ENCODE results near the gene SLC6A3. TPM values are rescaled to one million over a fixed set of nuclear protein-coding genes. Genes with fewer than 3 reads are reported as not detected.

Gene SLC6A3
- total RNA-seq, 1 donor from 2014 or later, result not detected

DNA sequence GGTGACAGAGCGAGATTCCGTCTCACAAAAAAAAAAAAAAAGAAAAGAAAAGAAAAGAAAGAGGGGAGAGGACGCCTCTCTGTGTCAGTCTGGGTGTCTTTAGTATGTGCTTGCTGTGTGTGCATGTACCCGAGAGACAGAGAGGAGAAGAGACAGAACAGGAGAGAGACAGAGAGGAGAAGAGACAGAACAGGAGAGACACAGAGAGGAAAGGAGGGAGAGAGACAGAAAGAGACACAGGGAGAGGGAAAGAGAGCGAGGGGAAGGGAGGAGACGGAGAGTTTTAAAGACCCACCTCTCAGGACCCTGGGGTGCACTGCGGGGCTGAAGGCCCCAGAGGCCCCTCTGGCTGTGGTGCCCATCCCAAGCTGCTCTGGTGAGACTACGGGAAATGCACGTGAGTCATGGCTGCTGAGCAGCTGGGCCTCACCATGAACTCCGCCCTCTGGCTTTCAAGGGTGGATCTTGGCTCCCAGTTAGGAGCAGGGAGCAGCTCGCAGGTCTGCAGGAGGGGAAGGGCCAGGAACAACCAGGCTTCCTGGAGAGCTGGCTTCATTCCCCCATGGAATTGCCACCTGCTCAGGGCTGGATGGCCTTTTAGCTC lies 7.9 kb downstream of the SLC6A3 start:
- peaks cover 18% of the 10 kb centered on the region for H3K9me3 Mint-ChIP-seq (ENCODE audit: unreplicated experiment)
- peak; percentile 75 for DNase-seq (ENCODE audit: extremely low spot score, unreplicated experiment)
- TF ChIP-seq, protein P1, sequence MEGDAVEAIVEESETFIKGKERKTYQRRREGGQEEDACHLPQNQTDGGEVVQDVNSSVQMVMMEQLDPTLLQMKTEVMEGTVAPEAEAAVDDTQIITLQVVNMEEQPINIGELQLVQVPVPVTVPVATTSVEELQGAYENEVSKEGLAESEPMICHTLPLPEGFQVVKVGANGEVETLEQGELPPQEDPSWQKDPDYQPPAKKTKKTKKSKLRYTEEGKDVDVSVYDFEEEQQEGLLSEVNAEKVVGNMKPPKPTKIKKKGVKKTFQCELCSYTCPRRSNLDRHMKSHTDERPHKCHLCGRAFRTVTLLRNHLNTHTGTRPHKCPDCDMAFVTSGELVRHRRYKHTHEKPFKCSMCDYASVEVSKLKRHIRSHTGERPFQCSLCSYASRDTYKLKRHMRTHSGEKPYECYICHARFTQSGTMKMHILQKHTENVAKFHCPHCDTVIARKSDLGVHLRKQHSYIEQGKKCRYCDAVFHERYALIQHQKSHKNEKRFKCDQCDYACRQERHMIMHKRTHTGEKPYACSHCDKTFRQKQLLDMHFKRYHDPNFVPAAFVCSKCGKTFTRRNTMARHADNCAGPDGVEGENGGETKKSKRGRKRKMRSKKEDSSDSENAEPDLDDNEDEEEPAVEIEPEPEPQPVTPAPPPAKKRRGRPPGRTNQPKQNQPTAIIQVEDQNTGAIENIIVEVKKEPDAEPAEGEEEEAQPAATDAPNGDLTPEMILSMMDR (IDR thresholded peaks at IDR 0.05), result no peak
- H3K4me1 Mint-ChIP-seq (ENCODE audit: unreplicated experiment), result no peaks in the 10 kb centered on the region
- H3K36me3 Mint-ChIP-seq (ENCODE audit: unreplicated experiment), result no peaks in the 10 kb centered on the region
- no peak overlapping the region for H3K27ac Mint-ChIP-seq (ENCODE audit: unreplicated experiment)
- H3K27me3 Mint-ChIP-seq (ENCODE audit: unreplicated experiment), result peaks cover 4% of the 10 kb centered on the region
- no peak overlapping the region for H3K4me3 Mint-ChIP-seq (ENCODE audit: unreplicated experiment)

DNA sequence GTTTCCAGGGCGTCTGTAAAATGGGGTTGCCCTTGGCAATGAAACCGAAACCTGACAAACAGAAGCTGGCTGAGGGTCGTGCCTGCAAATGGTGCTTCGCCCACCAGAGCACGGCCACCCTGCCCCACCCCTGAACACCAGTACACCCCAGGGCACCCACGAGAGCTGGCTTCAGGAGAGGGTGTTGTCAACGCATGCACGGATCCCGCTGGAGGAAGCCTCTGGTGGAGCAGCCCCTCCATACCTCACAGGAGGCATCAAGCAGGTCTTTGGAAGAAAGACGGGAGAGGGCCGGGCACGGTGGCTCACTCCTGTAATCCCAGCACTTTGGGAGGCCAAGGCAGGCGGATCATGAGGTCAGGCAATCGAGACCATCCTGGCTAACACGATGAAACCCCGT lies 8.6 kb downstream of the SLC6A3 start:
- Mint-ChIP-seq H3K9me3 (ENCODE audit: unreplicated experiment) (peaks cover 18% of the 10 kb centered on the region), H3K4me3 (ENCODE audit: unreplicated experiment) (no peak overlapping the region), H3K36me3 (ENCODE audit: unreplicated experiment) (no peaks in the 10 kb centered on the region), H3K27ac (ENCODE audit: unreplicated experiment) (no peak overlapping the region), H3K4me1 (ENCODE audit: unreplicated experiment) (no peaks in the 10 kb centered on the region), H3K27me3 (ENCODE audit: unreplicated experiment) (peaks cover 4% of the 10 kb centered on the region)
- peak; percentile 73 for DNase-seq (ENCODE audit: extremely low spot score, unreplicated experiment)
- TF ChIP-seq, protein P1 (IDR thresholded peaks at IDR 0.05), result no peak

DNA sequence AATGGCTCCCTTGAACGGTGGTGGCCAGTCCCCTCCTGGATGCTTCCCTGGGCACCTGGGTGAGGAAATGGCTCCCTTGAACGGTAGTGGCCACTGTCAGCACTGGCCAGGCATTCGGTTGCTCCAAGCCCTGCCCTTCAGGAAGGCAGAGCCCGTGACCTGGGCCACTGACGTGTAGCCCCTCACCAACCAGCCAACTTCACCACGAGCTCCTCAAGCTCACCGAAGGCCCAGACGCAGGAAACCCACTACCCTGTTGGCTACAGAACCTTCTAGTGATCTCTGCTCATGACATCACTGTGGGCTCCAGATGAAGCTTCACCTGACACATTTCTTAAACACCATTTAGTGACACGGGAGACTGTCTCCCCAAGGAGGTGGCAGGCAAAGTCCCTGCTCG lies 9.2 kb downstream of the SLC6A3 start:
- TF ChIP-seq, protein P1 (IDR thresholded peaks at IDR 0.05), result no peak
- no peaks in the 10 kb centered on the region for H3K4me1 Mint-ChIP-seq (ENCODE audit: unreplicated experiment)
- DNase-seq (ENCODE audit: extremely low spot score, unreplicated experiment), result peak; percentile 59

DNA sequence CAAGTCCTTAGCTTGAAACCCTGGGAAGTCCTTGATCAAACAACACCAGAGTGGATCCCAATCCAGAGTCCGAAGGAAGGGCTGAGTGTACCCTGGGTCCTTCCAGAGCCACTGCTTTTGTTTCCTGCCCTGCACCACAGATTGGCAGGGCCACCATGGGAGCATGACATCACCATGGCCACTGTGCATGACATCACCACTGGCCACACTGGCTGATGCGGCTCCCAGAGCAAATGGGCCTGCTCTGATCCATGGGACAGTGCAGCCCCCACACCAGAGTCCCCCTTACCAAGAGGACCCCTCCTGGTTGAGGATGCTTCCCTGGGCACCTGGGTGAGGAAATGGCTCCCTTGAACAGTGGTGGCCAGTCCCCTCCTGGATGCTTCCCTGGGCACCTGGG lies 9.9 kb downstream of the SLC6A3 start:
- Mint-ChIP-seq H3K27me3 (ENCODE audit: unreplicated experiment) (peaks cover 4% of the 10 kb centered on the region), H3K27ac (ENCODE audit: unreplicated experiment) (no peak overlapping the region), H3K4me3 (ENCODE audit: unreplicated experiment) (no peak overlapping the region), H3K9me3 (ENCODE audit: unreplicated experiment) (peaks cover 17% of the 10 kb centered on the region), H3K36me3 (ENCODE audit: unreplicated experiment) (no peaks in the 10 kb centered on the region), H3K4me1 (ENCODE audit: unreplicated experiment) (no peaks in the 10 kb centered on the region)
- DNase-seq (ENCODE audit: extremely low spot score, unreplicated experiment), result peak; percentile 72
- TF ChIP-seq, protein P1 (IDR thresholded peaks at IDR 0.05), result no peak

More for the DNA sequence above, 9.2 kb downstream of the SLC6A3 start:
- Mint-ChIP-seq H3K36me3 (ENCODE audit: unreplicated experiment) (no peaks in the 10 kb centered on the region), H3K9me3 (ENCODE audit: unreplicated experiment) (peaks cover 18% of the 10 kb centered on the region), H3K27ac (ENCODE audit: unreplicated experiment) (no peak overlapping the region), H3K4me3 (ENCODE audit: unreplicated experiment) (no peak overlapping the region), H3K27me3 (ENCODE audit: unreplicated experiment) (peaks cover 4% of the 10 kb centered on the region)

DNA sequence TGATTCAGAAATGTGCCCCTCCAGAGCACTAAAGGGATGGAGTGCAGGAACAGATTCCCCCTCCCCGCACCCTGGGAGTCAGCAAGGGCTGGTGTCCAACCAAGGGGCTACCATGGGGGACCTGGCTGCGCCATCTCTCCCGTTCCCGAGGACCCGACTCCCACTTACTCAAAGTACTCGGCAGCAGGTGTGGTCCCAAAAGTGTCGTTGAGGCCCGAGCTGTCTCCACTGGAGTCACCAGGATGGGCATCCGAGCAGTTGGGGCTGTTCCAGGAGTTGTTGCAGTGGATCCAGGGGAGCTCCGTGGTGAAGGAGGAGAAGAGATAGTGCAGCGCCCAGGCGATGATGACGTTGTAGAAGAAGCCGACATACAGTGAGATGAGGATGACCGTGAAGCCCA lies 12.9 kb downstream of the SLC6A3 start:
- Mint-ChIP-seq H3K9me3 (ENCODE audit: unreplicated experiment) (peaks cover 17% of the 10 kb centered on the region), H3K27me3 (ENCODE audit: unreplicated experiment) (no peaks in the 10 kb centered on the region), H3K4me3 (ENCODE audit: unreplicated experiment) (no peak overlapping the region), H3K27ac (ENCODE audit: unreplicated experiment) (no peak overlapping the region), H3K36me3 (ENCODE audit: unreplicated experiment) (no peaks in the 10 kb centered on the region), H3K4me1 (ENCODE audit: unreplicated experiment) (no peaks in the 10 kb centered on the region)
- DNase-seq (ENCODE audit: extremely low spot score, unreplicated experiment), result no peak
- TF ChIP-seq, protein P1 (IDR thresholded peaks at IDR 0.05), result no peak
